ENCODE measurements around the gene SLC9A1.

SLC9A1 gene

DNA sequence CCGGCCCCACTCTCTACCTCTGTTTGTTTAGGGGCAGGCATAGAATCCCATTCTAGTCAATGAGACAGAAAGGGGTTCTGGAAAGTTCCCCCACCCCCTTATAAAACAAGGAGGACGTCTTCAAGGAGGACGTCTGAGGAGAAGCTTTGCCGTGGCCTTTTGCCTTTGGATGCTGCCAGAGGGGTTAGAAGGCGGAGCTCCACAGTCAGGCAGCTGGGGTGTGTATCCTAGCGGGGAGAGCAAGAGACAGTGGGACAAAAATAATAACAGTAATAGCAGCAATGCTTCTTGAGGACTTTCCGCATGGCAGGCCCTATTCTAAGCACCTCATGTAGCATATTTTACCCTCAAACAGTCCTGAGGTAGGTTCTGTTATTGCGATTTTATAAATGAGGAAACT is 94.0 kb downstream of the SLC9A1 start:
- DNase-seq: no peak

DNA sequence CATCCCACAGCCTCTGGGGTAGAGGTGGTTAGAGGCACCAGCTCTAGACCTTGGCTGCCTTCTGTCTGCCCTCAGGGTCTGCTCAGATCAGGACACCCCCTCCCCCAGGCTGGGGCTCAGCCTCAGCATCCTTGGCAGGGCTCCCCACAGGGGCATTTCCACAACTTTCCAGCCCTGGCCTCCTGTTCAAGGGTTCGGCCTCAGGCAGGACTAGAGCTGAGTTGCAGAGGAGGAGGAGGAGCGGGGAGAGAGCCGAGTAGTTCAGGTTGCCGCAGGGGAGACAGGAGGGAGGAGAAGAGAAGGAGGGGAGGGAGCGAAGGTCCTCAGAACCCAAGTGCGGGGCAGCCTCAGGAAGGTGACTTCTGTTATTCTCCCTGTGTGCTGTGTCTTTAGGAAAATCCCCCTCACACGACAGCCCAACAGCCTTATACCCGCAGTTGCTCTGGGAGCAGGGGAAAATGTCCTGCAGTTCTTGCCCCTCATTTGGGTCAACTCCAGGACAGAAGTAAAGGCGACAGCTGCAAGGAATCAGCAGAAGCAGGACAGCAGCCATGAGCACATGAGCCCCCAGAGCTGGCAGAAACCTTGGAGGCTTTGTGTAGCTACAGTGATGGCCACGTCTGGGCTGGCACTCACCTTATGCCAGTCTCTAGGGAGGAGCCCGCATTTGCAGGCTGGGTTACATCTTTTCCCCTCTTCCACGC is 95.8 kb downstream of the SLC9A1 start:
- no peak for DNase-seq

DNA sequence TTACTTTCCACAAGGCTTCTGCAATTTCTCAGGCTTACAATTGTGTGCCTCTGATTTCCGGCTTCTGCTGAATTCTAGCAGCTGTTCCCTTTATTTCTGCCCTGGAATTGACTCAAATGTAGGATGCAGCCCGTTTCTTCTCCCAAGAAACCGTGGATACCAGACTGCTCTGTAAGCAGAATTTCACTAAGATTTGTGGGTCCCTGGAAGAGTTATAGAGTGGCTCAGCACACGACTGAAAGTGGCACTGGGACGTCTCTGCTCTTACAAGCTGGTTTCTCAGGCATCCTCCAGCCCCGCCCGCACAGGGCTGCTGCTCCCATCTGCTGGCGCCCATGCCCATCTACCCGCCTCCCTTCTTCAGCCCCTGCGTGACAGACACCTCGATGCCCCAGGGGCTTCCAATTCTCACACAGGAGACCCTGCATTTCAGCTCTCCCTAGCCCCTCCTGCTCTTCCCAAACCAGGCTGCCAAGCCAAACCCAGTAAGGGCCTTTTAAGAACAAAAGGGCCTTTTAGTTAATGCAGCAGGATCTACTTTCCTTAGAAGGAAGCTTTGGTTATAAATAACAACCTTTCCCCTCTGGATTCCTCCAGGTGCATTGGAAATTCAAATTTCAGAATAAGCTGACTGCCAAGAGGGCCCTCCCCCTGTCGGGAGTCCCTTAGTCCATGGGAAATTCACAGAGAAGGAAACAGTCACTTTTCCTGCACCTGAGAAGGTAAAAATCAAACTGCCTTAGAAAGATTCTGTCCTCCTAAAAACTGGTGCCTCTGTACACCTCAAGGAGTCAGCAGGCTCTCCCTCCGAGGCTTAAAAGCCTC is 96.9 kb downstream of the SLC9A1 start:
- DNase-seq: no peak

DNA sequence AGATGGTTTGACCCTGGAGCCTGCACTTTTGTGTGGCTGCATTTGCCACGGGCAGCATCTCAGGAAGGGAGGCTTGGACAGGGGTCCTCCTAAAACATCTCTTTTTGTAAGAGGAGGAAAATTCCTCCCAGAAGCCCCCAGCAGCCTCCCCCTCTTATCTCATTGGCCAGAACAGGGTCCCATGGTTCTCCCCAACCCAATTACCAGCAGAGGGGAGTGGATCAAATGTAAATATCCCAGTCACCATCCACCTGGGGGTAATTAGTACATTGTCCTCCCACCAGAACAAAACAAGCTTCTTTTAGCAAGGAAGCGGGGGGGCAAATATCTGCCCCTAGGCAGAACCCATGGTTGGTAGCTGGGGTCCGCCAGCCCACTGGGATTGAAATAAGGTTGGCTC is 97.5 kb downstream of the SLC9A1 start:
- DNase-seq: no peak

DNA sequence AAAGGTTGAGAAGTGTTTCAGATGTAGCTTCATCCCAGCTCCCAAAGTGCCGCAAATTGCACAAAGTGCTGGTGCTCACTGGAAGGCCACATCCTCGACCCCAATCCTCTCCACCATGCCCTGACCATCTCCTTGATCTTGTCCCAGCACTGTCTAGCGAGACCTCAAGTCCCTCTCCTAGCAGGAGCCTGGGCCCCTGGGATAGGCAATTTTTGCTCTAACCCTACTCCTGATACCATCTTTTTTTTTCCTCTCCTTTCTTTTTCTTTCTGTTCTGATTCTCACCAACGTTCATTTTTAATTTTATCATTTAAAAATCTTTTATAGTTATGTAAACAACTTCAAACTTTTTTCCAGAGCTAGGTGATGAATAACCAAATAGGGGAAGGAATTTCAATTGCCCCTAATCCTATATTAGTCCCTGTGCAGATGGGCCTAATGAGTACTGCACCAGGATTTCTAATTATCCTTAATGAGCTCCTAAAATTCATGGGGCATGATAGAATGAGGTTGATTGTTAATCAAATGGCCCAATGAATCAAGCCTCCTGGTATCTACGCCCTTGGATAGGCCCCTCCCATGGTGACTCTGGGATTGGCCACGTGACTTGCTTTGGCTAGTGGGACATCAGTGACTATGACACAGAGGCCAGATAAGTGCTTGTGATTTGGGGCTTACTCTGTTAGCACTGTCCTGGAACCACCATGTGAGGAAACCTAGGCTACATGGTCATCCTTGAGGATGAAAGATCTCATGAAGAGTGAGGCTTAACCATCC is 100.8 kb downstream of the SLC9A1 start:
- no peak for DNase-seq

DNA sequence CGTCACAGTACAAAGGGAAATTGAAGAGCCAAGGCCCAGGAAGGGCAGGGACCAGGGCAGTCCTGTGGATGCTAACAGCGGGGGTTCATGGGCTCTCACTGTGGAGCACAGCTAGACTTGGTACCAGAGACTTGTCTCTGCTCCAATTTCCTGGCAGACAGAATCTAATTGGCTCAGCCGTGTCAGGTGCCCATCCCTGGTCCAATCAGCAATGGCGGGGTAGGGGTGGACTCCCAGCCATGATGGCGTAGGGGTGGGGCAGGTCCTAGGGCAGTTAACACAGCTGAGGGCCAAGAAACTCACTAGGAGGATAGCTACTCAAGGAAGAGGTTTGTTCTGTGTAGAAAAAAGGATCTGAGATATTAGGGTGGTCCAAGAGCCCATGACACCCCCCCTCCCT is 102.4 kb downstream of the SLC9A1 start:
- DNase-seq: no peak

DNA sequence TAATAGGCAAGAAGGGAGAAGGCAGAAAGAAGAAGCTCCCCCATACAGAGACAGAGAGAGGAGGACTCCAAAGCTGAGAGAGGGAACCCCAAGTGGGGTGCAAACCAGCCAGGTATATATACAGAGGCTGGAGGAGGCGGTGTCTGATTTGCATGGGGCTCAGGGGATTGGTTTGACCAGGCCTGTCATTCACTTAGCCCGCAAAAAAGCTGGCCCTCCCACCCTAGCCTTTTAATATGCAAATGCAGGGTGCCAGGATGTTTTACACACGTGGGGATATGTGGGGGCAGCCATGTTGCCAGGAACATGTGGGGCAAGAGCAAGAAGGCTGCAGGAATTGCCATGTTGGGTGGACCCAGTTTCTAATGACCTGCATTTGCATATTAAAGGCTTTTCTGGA is 105.3 kb downstream of the SLC9A1 start:
- peak; percentile 39 for DNase-seq

DNA sequence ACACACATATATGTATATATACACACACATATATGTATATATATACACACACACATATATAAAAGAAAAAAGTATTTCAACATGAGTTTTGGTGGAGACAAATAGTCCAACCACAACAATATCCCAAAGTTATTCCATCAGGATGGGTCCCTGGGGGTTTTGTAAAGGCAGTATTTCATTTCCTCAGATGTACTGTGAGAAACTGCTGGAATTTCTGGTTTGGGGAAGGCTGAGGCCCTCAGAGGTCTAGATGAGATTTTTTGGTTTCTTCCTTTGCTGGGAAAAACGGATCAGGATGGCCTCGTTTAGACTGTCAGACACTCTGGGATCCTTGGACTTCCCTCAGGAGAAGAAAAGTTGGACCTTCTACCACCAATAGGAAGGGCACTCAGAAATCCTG is 105.8 kb downstream of the SLC9A1 start:
- no peak for DNase-seq

Data from OCI-M1 (cell line).